Epidermal melanocyte (primary cell): ENCODE data around the gene ATXN2.
A peak's percentile ranks its signal among the peaks of the same experiment; 100 is the strongest.
"Not testable (repeated sequence)": the region's sequence is repeated elsewhere in the genome, so short reads cannot be mapped to it uniquely, and the experiment has no call there.

Experiments
- DNase-seq: peaks from one replicate; pipeline ENCODE4 v3.0.0; 2011; ENCODE audit warnings: low spot score; ENCODE audit not compliant: insufficient read length

The ATXN2 gene

GRCh38 chr12:111573476-111573875 lies 25.6 kb downstream of the ATXN2 start:
- no peak for DNase-seq

- no peak for DNase-seq
These were observed 28.8 kb downstream of the ATXN2 start for GRCh38 chr12:111570084-111570961.

- DNase-seq = no peak
These were observed 29.6 kb downstream of the ATXN2 start for GRCh38 chr12:111569363-111570083.

- DNase-seq = not testable (repeated sequence)
These were observed 38.3 kb downstream of the ATXN2 start for GRCh38 chr12:111560844-111561243.

- DNase-seq = no peak
These were observed 41.1 kb downstream of the ATXN2 start for GRCh38 chr12:111558107-111558376.

GRCh38 chr12:111557271-111558106 lies 41.6 kb downstream of the ATXN2 start:
- DNase-seq = no peak

- DNase-seq = no peak
These were observed 42.4 kb downstream of the ATXN2 start for GRCh38 chr12:111556676-111557075.

GRCh38 chr12:111555313-111555712 lies 43.8 kb downstream of the ATXN2 start:
- not testable (repeated sequence) for DNase-seq

- DNase-seq = no peak
These were observed 52.2 kb downstream of the ATXN2 start for GRCh38 chr12:111546758-111547383.

- no peak for DNase-seq
These were observed 52.9 kb downstream of the ATXN2 start for GRCh38 chr12:111546171-111546570.

GRCh38 chr12:111544032-111544431 lies 55.1 kb downstream of the ATXN2 start:
- no peak for DNase-seq

- no peak for DNase-seq
These were observed 66.4 kb downstream of the ATXN2 start for GRCh38 chr12:111532751-111533150.

- DNase-seq = peak; percentile 58
These were observed 69.4 kb downstream of the ATXN2 start for GRCh38 chr12:111529424-111530368.

GRCh38 chr12:111523587-111524167 lies 75.4 kb downstream of the ATXN2 start:
- no peak for DNase-seq

GRCh38 chr12:111521801-111522200 lies 77.3 kb downstream of the ATXN2 start:
- no peak for DNase-seq

GRCh38 chr12:111519937-111520336 lies 79.2 kb downstream of the ATXN2 start:
- no peak for DNase-seq

GRCh38 chr12:111519083-111519482 lies 80.0 kb downstream of the ATXN2 start:
- no peak for DNase-seq

GRCh38 chr12:111507719-111508118 lies 91.4 kb downstream of the ATXN2 start:
- DNase-seq = not testable (repeated sequence)

- DNase-seq = not testable (repeated sequence)
These were observed 91.9 kb downstream of the ATXN2 start for GRCh38 chr12:111507258-111507657.

GRCh38 chr12:111506260-111506659 lies 92.9 kb downstream of the ATXN2 start:
- DNase-seq = no peak
